ENCODE results near the gene SYNE2.

DNA sequence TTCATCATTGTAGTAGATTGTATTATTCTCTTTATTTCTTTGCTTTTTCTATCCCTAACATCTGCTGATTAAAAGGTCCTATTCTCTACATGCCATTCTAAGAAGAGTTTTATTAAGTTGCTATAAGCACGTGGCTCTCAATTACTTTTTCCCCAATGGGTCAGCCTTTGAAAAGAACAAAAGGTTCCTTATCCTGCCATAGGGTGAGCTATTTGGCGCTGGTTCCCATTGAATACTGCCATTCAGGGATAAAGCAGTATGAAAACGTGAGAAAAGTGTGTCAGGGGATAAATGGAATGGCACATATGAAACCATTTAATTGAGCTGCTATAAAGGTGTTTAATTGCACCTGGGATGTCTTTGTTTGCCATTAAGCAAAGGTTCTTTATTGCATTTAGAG lies 80.9 kb downstream of the SYNE2 start:
- TF ChIP-seq YY1 (IDR thresholded peaks at IDR 0.05), result no peak
- TF ChIP-seq CTCF (IDR thresholded peaks at IDR 0.05; ENCODE audit: low read depth, low read length, missing input control), result no peak
- no peak for TF ChIP-seq REST (IDR thresholded peaks at IDR 0.05)
- TF ChIP-seq ZBTB33 (IDR thresholded peaks at IDR 0.05), result no peak
- no peak for TF ChIP-seq MAX (IDR thresholded peaks at IDR 0.05)
- TF ChIP-seq NR2F2 (IDR thresholded peaks at IDR 0.05), result no peak

Measured in liver (tissue), 3 donors.